GM18508 (cell line): ENCODE data around the gene MEIS2.

Source experiments
- ATAC-seq: cut with Tn5 transposase; IDR thresholded peaks from one replicate; pipeline ENCODE4 v1.9.1; 2021; ENCODE audit warnings: moderate number of reproducible peaks; ENCODE audit not compliant: insufficient read depth, unreplicated experiment

MEIS2 gene

DNA sequence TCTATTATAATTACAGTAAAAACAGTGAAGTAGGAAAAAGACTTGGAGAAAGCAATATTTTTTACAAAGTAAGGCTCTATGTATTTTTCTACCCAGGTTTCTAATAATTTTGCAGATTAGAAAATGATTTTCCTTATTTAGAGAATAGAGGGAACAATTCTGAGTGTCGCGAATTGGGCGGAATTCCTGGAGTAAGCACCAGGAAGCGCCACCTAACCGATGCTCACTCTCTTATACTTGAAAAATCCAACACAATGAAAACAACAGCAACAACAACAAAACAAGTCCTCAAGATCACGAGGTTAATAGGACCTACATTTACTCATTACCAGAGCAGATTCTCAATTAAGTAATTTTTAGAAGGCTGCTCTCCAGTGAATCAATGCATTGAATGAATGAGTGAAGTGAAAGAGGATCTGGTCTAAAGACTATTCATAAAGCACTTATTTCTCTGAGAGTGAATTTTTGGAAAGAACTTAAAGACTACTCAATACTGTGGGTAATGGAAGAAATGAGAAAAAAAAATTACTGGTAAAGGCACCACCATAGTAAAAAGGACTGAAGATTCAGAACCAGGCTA, 158.0 kb downstream of the MEIS2 start:
- no peak for ATAC-seq

DNA sequence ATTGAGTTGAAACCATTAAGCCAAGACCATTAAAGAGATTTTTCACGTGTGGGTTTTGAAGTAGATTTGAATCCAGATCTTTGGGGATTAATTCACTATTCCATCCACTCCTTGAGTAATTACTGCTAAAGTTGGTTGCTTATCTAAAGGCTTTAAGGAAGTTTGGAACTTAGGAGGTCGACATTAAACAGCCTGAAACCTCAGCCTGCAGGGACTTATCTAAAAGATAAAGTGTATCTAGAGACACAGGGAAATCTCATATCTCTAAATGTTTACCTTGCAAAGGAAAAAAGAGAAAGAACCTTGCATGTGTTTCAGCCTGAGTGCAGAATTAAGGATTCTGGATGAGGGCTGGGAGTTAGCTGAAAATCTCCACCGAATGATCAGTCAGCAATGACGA, 158.6 kb downstream of the MEIS2 start:
- ATAC-seq = no peak

GRCh38 chr15:36940636-36941260, 159.6 kb downstream of the MEIS2 start:
- no peak for ATAC-seq

DNA sequence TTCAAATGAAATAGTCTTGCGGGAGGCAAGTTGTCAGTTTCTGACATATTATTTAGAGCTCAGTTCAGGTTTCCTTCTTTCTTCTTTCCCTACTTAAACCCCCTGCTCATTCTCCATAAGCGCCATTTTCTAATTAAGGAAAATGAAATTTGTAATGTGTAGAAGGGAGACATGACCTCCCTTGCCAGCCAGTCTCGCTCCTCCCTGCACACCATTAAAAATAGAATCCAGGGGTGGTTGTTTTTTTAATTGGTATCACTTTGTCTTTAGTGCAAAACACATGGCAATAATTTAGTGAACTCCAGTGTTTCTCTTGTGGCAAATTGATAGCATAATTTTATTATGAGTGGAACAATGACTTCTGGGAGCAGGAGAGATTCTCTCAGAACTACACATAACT, 160.1 kb downstream of the MEIS2 start:
- ATAC-seq = no peak

DNA sequence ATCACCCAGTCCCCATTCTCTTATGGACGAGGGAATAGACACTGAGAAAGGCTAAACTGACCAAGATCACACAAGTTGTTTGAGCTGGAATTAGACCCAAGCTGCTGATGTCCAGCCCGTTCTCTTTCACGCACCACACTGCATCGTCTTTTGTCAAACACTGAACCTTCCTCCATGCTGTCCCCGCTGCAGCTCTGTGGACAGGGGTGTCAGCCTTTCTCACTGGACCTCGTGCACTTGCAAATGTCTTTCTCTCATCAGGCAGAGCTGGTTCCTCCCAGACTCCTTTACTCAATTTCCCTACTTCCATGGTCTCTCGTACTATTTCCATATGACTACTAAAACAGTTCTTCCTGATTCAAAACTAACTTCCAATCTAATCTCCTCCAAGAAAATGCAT, 161.6 kb downstream of the MEIS2 start:
- ATAC-seq = no peak

GRCh38 chr15:36938131-36938530, 162.2 kb downstream of the MEIS2 start:
- no peak for ATAC-seq

DNA sequence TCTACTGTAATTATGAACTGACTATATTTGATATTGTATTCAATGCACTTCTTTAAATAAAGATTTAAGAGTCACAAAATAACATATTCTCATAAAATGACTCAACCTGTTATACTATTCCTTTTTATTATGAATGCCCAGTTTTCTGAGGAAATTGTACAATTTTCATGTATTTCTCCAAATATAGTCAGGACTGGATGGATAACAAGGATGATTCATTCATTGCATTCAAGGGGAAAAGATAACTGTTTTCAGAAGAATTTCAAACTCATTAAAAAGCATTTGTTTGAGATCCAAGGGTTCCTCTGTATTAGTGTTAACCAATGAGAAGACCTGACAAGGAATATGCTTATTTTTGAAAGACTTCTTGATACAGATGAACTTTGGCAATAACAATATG, 163.7 kb downstream of the MEIS2 start:
- no peak for ATAC-seq

DNA sequence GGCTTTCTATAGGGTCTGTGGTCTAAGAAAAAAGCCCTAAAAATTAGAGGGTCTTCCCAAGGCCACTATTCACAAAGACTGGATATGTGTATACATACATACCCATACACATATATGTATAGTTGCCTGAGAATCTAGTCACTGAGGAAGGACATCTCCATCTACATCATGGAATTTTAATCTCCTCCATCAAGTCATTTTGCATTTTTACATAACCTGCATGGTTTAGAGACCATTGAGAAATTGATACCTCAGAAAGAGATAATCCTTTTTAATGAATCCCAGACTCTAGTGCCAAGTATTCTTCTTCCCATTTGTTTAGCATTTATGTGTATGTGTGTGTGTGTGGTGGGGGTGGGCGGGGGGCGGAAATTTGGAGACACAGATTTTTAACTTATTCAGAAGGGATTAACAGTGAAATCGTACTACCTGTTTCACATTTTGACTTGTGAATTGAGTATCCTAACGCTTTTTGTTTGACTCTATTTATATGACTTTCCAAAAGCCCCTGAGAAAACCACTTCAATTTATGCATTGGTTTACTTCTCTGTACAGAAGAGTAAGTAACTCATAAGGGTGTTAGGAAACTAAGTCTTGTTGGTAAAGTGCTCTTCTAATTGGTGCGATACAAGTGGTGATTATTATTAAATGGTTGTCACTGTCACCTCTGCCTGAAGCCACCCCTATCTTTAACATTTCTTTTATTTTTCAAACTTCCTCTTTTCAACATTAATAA, 166.9 kb downstream of the MEIS2 start:
- no peak for ATAC-seq

DNA sequence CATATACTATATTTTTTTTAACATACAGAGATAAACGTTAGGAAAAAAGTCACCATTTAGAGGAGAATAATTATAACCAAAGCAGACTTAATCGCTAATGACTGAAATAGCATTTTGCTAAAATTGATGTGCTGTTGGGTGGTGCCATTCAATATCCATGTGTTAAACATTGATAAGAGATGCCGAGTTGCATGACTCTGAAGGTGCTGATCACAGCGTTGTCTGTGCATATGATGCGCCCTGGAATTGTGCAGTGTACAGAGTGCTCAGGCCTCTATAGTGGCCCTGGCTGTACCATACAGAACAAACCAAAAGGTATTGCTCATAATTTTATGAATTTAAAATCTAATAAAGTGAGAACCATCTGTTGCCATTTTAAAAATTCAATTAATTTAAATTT, 168.3 kb downstream of the MEIS2 start:
- no peak for ATAC-seq

- no peak for ATAC-seq
Observed at GRCh38 chr15:36931434-36931833, 168.9 kb downstream of the MEIS2 start.

GRCh38 chr15:36926427-36926825, 173.9 kb downstream of the MEIS2 start:
- ATAC-seq = no peak

- no peak for ATAC-seq
Observed at GRCh38 chr15:36925653-36926426, 174.5 kb downstream of the MEIS2 start.

DNA sequence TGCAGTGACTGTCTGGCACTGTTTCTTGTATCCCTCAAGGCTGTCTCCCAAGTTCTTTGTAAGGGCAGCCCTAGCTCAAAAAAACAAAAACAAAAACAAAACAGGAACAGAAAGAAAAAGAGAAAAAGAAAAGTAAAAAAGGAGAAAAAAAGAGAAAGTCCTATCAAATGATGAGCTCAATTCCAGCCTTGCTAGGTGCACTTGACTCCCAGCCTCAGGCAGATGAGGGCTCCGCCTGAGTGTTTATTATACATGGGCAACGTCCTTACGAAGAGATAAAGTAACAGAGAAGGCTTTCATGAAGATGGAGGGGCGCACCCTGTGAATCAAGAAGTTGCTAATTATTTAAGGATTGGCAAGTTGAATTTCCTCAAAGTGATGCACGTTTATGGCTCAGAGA, 175.3 kb downstream of the MEIS2 start:
- no peak for ATAC-seq

- ATAC-seq = no peak
Observed at GRCh38 chr15:36924034-36924433, 176.3 kb downstream of the MEIS2 start.

- ATAC-seq = no peak
Observed at GRCh38 chr15:36921484-36922091, 178.8 kb downstream of the MEIS2 start.

GRCh38 chr15:36917411-36918267, 182.7 kb downstream of the MEIS2 start:
- no peak for ATAC-seq

DNA sequence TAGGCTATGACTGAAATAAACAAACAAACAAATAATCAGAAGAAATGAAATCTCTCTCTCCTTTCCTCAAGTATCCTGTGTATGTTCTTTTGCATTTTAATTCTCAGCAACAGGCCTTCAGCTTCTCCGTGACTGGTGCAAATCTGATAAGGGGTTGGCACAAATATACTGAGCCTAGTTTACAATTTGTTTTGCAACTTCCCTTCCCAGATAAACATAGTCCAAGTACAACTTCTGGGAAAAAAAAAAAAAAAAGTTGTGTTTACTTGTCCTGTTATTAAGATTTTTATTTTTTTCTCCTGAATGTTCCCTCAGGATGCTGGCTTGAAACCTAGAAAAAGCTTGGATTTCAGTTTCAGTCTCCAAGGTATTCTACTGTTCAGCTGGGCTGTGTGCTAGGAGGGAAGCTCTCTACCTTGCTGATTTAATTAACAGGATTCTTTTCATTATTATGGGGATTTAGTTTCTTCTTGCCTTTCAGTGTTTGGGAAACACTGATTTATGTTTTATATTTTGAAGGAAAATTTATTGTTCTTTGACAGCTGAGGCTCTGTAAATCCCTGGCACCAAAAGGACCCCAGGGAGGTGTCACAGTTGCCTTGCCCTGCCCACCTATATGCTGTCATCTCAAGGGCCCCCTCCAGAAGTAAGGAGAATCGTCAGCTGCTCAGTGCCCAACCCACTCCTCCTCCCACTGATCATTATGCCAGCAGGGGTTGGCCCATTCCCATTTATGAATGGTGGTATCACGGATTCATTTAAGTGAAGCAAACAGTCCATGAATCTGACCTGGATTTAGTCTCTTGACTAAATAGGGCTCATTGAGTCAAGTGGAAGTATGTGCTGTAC, 185.2 kb downstream of the MEIS2 start:
- no peak for ATAC-seq

- ATAC-seq = no peak
Observed at GRCh38 chr15:36914466-36914865, 185.9 kb downstream of the MEIS2 start.

- no peak for ATAC-seq
Observed at GRCh38 chr15:36912311-36912712, 188.0 kb downstream of the MEIS2 start.
